Retina (tissue), 1 donor: ENCODE results near the gene TSPYL6.

ENCODE experiments used
- DNase-seq: peaks from one replicate; pipeline ENCODE4 v3.0.0-alpha.2; 2016

TSPYL6 gene

GRCh38 chr2:54255230-54256090, 569 bp downstream of the TSPYL6 start:
- no peak for DNase-seq

- no peak for DNase-seq
Observed at GRCh38 chr2:54254180-54254579, 1.8 kb downstream of the TSPYL6 start.

GRCh38 chr2:54249629-54250028, 6.4 kb downstream of the TSPYL6 start:
- DNase-seq: no peak

- no peak for DNase-seq
Observed at GRCh38 chr2:54247115-54247514, 8.9 kb downstream of the TSPYL6 start.

- DNase-seq: no peak
Observed at GRCh38 chr2:54240515-54241469, 15.2 kb downstream of the TSPYL6 start.

GRCh38 chr2:54239427-54239826, 16.6 kb downstream of the TSPYL6 start:
- no peak for DNase-seq

- DNase-seq: no peak
Observed at GRCh38 chr2:54237428-54237827, 18.6 kb downstream of the TSPYL6 start.

- DNase-seq: no peak
Observed at GRCh38 chr2:54233832-54234649, 22.0 kb downstream of the TSPYL6 start.

GRCh38 chr2:54228945-54229344, 27.1 kb downstream of the TSPYL6 start:
- DNase-seq: no peak

- DNase-seq: no peak
Observed at GRCh38 chr2:54227798-54228197, 28.2 kb downstream of the TSPYL6 start.

GRCh38 chr2:54226260-54226659, 29.8 kb downstream of the TSPYL6 start:
- no peak for DNase-seq

GRCh38 chr2:54224997-54225396, 31.0 kb downstream of the TSPYL6 start:
- no peak for DNase-seq

- DNase-seq: no peak
Observed at GRCh38 chr2:54213082-54213481, 42.9 kb downstream of the TSPYL6 start.

GRCh38 chr2:54212456-54212855, 43.6 kb downstream of the TSPYL6 start:
- no peak for DNase-seq

- no peak for DNase-seq
Observed at GRCh38 chr2:54209379-54209778, 46.6 kb downstream of the TSPYL6 start.

GRCh38 chr2:54208364-54209240, 47.4 kb downstream of the TSPYL6 start:
- no peak for DNase-seq

GRCh38 chr2:54207666-54208195, 48.3 kb downstream of the TSPYL6 start:
- no peak for DNase-seq

- DNase-seq: peak; percentile 9
Observed at GRCh38 chr2:54206596-54206995, 49.4 kb downstream of the TSPYL6 start.

- no peak for DNase-seq
Observed at GRCh38 chr2:54204476-54204875, 51.6 kb downstream of the TSPYL6 start.
